Activated T-helper 17 cell treated with anti-CD3 and anti-CD28 coated beads, Interleukin-2, amount 50 U/mL, for 72 hours (primary cell): ENCODE measurements around the gene KCNH2. TPM values are rescaled to one million over a fixed set of nuclear protein-coding genes. Genes with fewer than 3 reads are reported as not detected.

ENCODE experiments used
- ATAC-seq: fragments of 150-1000 bp; cut with Tn5 transposase; replicated peaks from 2 replicates; pipeline ENCODE4 v1.10.0; 2021; ENCODE audit warnings: mild to moderate bottlenecking, moderate library complexity
- H3K27ac Mint-ChIP-seq: one replicate; pipeline ENCODE4 v1.8.0; 2022; ENCODE audit warnings: mixed read lengths
- H3K27me3 Mint-ChIP-seq: one replicate; pipeline ENCODE4 v1.8.0; 2022; ENCODE audit warnings: mixed read lengths
- H3K36me3 Mint-ChIP-seq: one replicate; pipeline ENCODE4 v1.8.0; 2022; ENCODE audit warnings: low read depth, mild to moderate bottlenecking, mixed read lengths
- H3K4me1 Mint-ChIP-seq: one replicate; pipeline ENCODE4 v1.8.0; 2022; ENCODE audit warnings: mixed read lengths
- H3K4me3 Mint-ChIP-seq: one replicate; pipeline ENCODE4 v1.8.0; 2022; ENCODE audit warnings: mild to moderate bottlenecking, mixed read lengths
- H3K9me3 Mint-ChIP-seq: one replicate; pipeline ENCODE4 v1.8.0; 2022; ENCODE audit warnings: mixed read lengths
- total RNA-seq, 2 donors: library from RNA; stranded (reverse); gene quantifications; one replicate each; pipeline ENCODE4 v1.2.3, GENCODE V29; 2022

Gene KCNH2
- total RNA-seq, 2 donors from 2014 or later: 0.32 to 0.77 TPM

GRCh38 chr7:150908173-150908572, 69.9 kb downstream of the KCNH2 start:
- no peaks in the 10 kb centered on the region for H3K9me3 Mint-ChIP-seq
- no peak overlapping the region for H3K4me3 Mint-ChIP-seq
- H3K36me3 Mint-ChIP-seq: no peaks in the 10 kb centered on the region
- H3K4me1 Mint-ChIP-seq: peaks cover 14% of the 10 kb centered on the region
- no peak overlapping the region for H3K27ac Mint-ChIP-seq
- no peak for ATAC-seq
- H3K27me3 Mint-ChIP-seq: peaks cover 17% of the 10 kb centered on the region

GRCh38 chr7:150904011-150904909, 73.9 kb downstream of the KCNH2 start:
- Mint-ChIP-seq H3K4me3 (no peak overlapping the region), H3K27ac (no peak overlapping the region), H3K36me3 (no peaks in the 10 kb centered on the region), H3K4me1 (peaks cover 9% of the 10 kb centered on the region), H3K27me3 (peaks cover 32% of the 10 kb centered on the region), H3K9me3 (no peaks in the 10 kb centered on the region)
- ATAC-seq: no peak

GRCh38 chr7:150903606-150904005, 74.5 kb downstream of the KCNH2 start:
- H3K4me1 Mint-ChIP-seq: peaks cover 6% of the 10 kb centered on the region
- H3K27me3 Mint-ChIP-seq: peaks cover 34% of the 10 kb centered on the region
- H3K36me3 Mint-ChIP-seq: no peaks in the 10 kb centered on the region
- no peak overlapping the region for H3K27ac Mint-ChIP-seq
- H3K4me3 Mint-ChIP-seq: no peak overlapping the region
- peak; percentile 58 for ATAC-seq
- H3K9me3 Mint-ChIP-seq: no peaks in the 10 kb centered on the region

GRCh38 chr7:150902078-150903033, 75.8 kb downstream of the KCNH2 start:
- peaks cover 41% of the 10 kb centered on the region for H3K27me3 Mint-ChIP-seq

GRCh38 chr7:150901160-150902035, 76.7 kb downstream of the KCNH2 start:
- no peaks in the 10 kb centered on the region for H3K36me3 Mint-ChIP-seq
- H3K4me1 Mint-ChIP-seq: peaks cover 10% of the 10 kb centered on the region
- no peaks in the 10 kb centered on the region for H3K9me3 Mint-ChIP-seq
- no peak overlapping the region for H3K27ac Mint-ChIP-seq
- peaks cover 46% of the 10 kb centered on the region for H3K27me3 Mint-ChIP-seq
- no peak overlapping the region for H3K4me3 Mint-ChIP-seq
- no peak for ATAC-seq

More at GRCh38 chr7:150902078-150903033, 75.8 kb downstream of the KCNH2 start:
- Mint-ChIP-seq H3K36me3 (no peaks in the 10 kb centered on the region), H3K9me3 (no peaks in the 10 kb centered on the region), H3K4me3 (no peak overlapping the region), H3K27ac (no peak overlapping the region), H3K4me1 (peaks cover 10% of the 10 kb centered on the region)
- ATAC-seq: no peak

GRCh38 chr7:150900675-150901074, 77.4 kb downstream of the KCNH2 start:
- no peaks in the 10 kb centered on the region for H3K9me3 Mint-ChIP-seq
- peaks cover 10% of the 10 kb centered on the region for H3K4me1 Mint-ChIP-seq
- no peak overlapping the region for H3K27ac Mint-ChIP-seq
- no peaks in the 10 kb centered on the region for H3K36me3 Mint-ChIP-seq
- ATAC-seq: no peak
- peaks cover 53% of the 10 kb centered on the region for H3K27me3 Mint-ChIP-seq
- H3K4me3 Mint-ChIP-seq: no peak overlapping the region

GRCh38 chr7:150898475-150899011, 79.6 kb downstream of the KCNH2 start:
- Mint-ChIP-seq H3K4me3 (peak overlapping the region; percentile 45), H3K27me3 (peaks cover 53% of the 10 kb centered on the region), H3K9me3 (peaks cover 5% of the 10 kb centered on the region), H3K36me3 (no peaks in the 10 kb centered on the region), H3K4me1 (peaks cover 6% of the 10 kb centered on the region), H3K27ac (no peak overlapping the region)
- ATAC-seq: peak; percentile 80

GRCh38 chr7:150897502-150898474, 80.3 kb downstream of the KCNH2 start:
- peaks cover 55% of the 10 kb centered on the region for H3K27me3 Mint-ChIP-seq
- H3K36me3 Mint-ChIP-seq: no peaks in the 10 kb centered on the region
- H3K4me1 Mint-ChIP-seq: peaks cover 5% of the 10 kb centered on the region
- peak overlapping the region; percentile 45 for H3K4me3 Mint-ChIP-seq
- H3K27ac Mint-ChIP-seq: no peak overlapping the region
- ATAC-seq: peak; percentile 82
- H3K9me3 Mint-ChIP-seq: peaks cover 5% of the 10 kb centered on the region

- Mint-ChIP-seq H3K4me3 (no peak overlapping the region), H3K4me1 (peaks cover 5% of the 10 kb centered on the region), H3K27me3 (peaks cover 50% of the 10 kb centered on the region), H3K27ac (no peak overlapping the region), H3K9me3 (peaks cover 5% of the 10 kb centered on the region), H3K36me3 (no peaks in the 10 kb centered on the region)
- no peak for ATAC-seq
These were observed 81.4 kb downstream of the KCNH2 start for GRCh38 chr7:150896562-150897209.

GRCh38 chr7:150895809-150896208, 82.3 kb downstream of the KCNH2 start:
- ATAC-seq: no peak
- H3K36me3 Mint-ChIP-seq: no peaks in the 10 kb centered on the region
- H3K27ac Mint-ChIP-seq: no peak overlapping the region
- H3K9me3 Mint-ChIP-seq: peaks cover 5% of the 10 kb centered on the region
- H3K4me1 Mint-ChIP-seq: peaks cover 5% of the 10 kb centered on the region
- peaks cover 44% of the 10 kb centered on the region for H3K27me3 Mint-ChIP-seq
- H3K4me3 Mint-ChIP-seq: no peak overlapping the region
